Immature natural killer cell (primary cell): ENCODE results near the gene FAM124A. TPM values are rescaled to one million over a fixed set of nuclear protein-coding genes. Genes with fewer than 3 reads are reported as not detected.

Experiments
- DNase-seq, 3 donors: peaks; one replicate each; pipeline ENCODE4 v3.0.0; 2022; ENCODE audit warnings: mixed read lengths in 1 of 3
- H3K27ac Mint-ChIP-seq, 6 donors: one replicate each; pipeline ENCODE4 v1.8.0; 2020; ENCODE audit warnings: mixed read lengths in 6 of 6, mild to moderate bottlenecking in 5 of 6, inconsistent platforms in 4 of 6, moderate library complexity in 3 of 6
- H3K27me3 Mint-ChIP-seq, 3 donors: one replicate each; pipeline ENCODE4 v1.8.0; 2020 to 2021; ENCODE audit warnings: low read depth in 3 of 3, mild to moderate bottlenecking in 3 of 3, mixed read lengths in 3 of 3, moderate library complexity in 3 of 3, inconsistent platforms in 1 of 3
- H3K36me3 Mint-ChIP-seq, 3 donors: one replicate each; pipeline ENCODE4 v1.8.0; 2020; ENCODE audit warnings: mixed read lengths in 3 of 3, inconsistent platforms in 2 of 3, mild to moderate bottlenecking in 2 of 3
- H3K4me1 Mint-ChIP-seq, 2 donors: one replicate each; pipeline ENCODE4 v1.8.0; 2020; ENCODE audit warnings: inconsistent platforms in 2 of 2, mild to moderate bottlenecking in 2 of 2, mixed read lengths in 2 of 2, moderate library complexity in 1 of 2
- H3K4me3 Mint-ChIP-seq, 5 donors: one replicate each; pipeline ENCODE4 v1.8.0; 2020; ENCODE audit warnings: mild to moderate bottlenecking in 5 of 5, mixed read lengths in 5 of 5, inconsistent platforms in 3 of 5, moderate library complexity in 3 of 5
- H3K9me3 Mint-ChIP-seq, 6 donors: one replicate each; pipeline ENCODE4 v1.8.0; 2020; ENCODE audit warnings: mild to moderate bottlenecking in 6 of 6, mixed read lengths in 6 of 6, inconsistent platforms in 4 of 6, moderate library complexity in 3 of 6
- polyA plus RNA-seq, 3 donors: library from polyadenylated mRNA; unstranded; fragments of 300-500 nt; fragmentation: Illumina TruSeq; gene quantifications; one replicate each; pipeline ENCODE4 v1.2.3, GENCODE V29; 2021

Gene FAM124A, protein sequence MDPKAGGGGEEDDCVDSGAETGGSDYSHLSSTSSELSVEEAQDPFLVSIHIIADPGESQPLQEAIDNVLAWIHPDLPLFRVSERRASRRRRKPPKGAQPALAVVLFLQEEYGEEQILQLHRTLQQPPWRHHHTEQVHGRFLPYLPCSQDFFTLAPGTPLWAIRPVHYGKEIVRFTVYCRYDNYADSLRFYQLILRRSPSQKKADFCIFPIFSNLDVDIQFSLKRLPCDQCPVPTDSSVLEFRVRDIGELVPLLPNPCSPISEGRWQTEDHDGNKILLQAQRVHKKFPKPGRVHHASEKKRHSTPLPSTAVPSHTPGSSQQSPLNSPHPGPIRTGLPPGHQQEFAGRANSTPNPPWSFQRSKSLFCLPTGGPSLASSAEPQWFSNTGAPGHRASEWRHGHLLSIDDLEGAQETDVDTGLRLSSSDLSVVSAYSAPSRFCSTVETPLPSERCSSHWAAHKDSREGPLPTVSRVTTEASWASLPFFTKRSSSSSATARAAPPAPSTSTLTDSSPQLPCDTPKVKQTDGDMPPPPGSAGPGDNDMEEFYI
- under 1 TPM in 1 of 3 donors, not detected in 2; 0.03 TPM for polyA plus RNA-seq

DNA sequence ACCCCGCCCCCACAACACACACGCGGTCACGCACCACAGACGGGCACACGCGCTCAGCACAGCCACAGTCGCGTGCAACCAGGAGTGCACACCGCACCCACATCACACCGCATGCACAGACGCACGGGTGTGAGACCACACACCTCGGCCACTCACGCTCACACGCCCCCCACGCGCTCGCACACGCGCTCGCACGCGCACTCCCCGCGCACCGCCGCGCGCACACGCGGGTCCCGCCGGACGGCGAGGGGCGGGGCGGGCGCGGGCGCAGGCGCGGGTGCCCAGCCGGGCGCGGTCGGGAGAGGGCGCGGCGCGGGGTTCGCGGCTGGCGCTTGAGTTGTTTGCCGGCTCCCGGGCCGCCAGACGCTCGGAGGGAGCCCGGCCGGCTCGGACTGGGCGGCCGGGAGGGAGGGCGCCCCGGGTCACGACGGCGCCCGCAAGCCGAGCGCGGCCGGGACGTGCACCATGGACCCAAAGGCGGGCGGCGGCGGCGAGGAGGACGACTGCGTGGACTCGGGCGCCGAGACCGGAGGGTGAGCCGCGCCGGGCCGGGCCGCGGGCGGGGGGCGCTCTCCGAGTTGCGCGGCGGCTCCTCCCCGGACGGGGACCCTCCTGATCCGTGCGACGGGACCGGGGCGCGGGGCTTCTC, at the start of gene FAM124A:
Gene FAM124A, plus strand, starts transcription at position 362 of the 649 bp plus-strand sequence. Its CDS starts 104 bp downstream, at position 466.
- DNase-seq = peak; percentile 10 to 16 (median 14)
- Mint-ChIP-seq H3K27ac (no peak within 1 kb of the TSS), H3K9me3 (peaks cover 0 to 2% (median 0%) of the 10 kb centered on the region in 6 donors), H3K4me1 (peaks cover 1 to 6% of the 10 kb centered on the region in 2 donors), H3K4me3 (peak within 1 kb of the TSS; percentile 60 to 72 (median 71)), H3K36me3 (peaks cover 0 to 3% (median 0%) of the 10 kb centered on the region in 3 donors), H3K27me3 (peaks cover 4 to 26% (median 17%) of the 10 kb centered on the region in 3 donors)

DNA sequence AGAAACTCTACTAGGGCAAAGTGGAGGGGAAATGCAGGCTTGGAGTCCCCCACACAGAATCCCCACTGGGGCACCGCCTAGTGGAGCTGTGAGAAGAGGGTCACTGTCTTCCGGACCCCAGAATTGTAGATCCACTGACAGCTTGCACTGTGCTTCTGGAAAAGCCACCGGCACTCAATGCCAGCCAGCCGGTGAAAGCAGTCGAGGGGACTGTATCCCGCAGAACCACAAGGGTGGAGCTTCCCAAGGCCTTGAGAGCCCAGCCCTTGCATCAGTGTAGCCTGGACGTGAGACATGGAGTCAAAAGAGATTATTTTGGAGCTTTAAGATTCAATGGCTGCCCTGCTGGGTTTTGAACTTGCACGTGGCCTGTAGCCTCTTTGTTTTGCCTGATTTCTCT, 47.2 kb upstream of the FAM124A start:
- no peak for DNase-seq
- Mint-ChIP-seq H3K9me3 (no peaks in the 10 kb centered on the region), H3K27me3 (peaks cover 0 to 3% (median 2%) of the 10 kb centered on the region in 3 donors), H3K36me3 (no peaks in the 10 kb centered on the region), H3K27ac (no peak overlapping the region), H3K4me1 (no peaks in the 10 kb centered on the region), H3K4me3 (no peak overlapping the region)

DNA sequence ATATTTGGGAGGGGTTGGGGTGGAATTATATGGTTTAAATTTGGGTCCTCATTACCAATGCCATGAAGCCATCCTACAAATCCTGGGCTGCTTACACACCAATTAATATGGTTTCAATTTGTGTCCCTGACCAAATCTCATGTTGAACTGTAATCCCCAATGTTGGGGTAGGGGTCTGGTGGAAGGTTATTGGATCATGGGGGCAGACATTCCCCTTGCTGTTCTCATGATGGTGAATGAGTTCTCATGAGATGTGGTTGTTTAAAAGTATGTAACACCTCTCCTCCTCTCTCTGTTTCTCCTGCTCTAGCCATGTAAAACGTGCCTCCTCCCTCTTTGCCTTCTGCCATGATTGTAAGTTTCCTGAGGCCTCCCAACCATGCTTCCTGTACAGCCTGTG, 46.6 kb upstream of the FAM124A start:
- H3K27me3 Mint-ChIP-seq = peaks cover 0 to 3% (median 2%) of the 10 kb centered on the region in 3 donors
- H3K9me3 Mint-ChIP-seq = no peaks in the 10 kb centered on the region
- H3K4me3 Mint-ChIP-seq = no peak overlapping the region

DNA sequence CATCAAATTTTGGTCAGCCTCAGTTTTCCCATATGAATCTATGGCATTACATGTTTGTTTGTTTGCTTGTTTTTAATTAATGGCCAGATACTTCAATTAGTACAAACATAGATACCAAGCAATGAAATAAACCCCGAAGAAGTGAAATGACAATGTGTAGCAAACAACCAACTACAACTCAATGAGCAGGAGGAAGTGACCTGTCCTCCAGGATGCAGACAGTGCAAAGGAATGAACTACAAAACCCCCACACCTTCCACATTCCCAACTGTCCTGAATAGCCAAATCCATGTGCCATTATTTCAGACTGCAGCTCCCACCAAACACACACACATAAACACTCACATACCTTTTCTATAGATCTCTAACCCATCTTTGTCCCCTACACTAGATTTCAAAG, 45.0 kb upstream of the FAM124A start:
- H3K27ac Mint-ChIP-seq = no peak overlapping the region
- no peak for DNase-seq
- no peaks in the 10 kb centered on the region for H3K36me3 Mint-ChIP-seq
- H3K9me3 Mint-ChIP-seq = no peaks in the 10 kb centered on the region
- no peaks in the 10 kb centered on the region for H3K4me1 Mint-ChIP-seq
- H3K4me3 Mint-ChIP-seq = no peak overlapping the region
- peaks cover 0 to 4% (median 2%) of the 10 kb centered on the region in 3 donors for H3K27me3 Mint-ChIP-seq

More for the DNA sequence above, 46.6 kb upstream of the FAM124A start:
- no peak overlapping the region for H3K27ac Mint-ChIP-seq
- DNase-seq = no peak
- H3K4me1 Mint-ChIP-seq = no peaks in the 10 kb centered on the region
- no peaks in the 10 kb centered on the region for H3K36me3 Mint-ChIP-seq

DNA sequence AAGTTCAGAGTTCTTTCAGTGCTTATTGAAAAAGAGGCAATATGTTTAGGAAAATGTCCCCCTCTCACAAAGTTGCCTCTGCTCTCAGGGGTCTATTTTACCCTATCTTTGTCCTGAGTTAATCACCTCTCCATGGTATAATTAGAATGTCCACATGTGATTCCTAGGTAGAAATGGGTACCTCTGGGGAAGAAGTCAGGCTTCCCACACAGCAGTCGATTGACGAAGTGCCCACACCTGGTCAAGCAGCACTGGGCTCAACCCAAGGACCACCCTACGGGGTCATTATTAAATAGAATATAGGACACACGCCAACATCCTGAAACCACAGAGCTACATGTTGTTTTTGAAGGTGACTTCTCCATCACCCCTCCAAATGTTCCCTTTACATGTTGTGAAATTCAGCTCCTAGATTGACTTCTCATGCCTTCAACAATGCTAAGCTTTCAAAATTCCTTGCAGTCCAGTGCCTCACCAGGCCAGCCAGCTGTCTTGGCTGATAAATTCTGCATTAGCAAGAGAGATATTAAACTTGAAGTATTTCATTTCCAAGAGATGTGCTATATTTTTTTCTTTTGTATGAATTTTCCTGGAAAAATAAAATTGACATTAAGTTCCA, 43.6 kb upstream of the FAM124A start:
- Mint-ChIP-seq H3K4me1 (no peaks in the 10 kb centered on the region), H3K27ac (no peak overlapping the region), H3K36me3 (no peaks in the 10 kb centered on the region), H3K9me3 (peaks cover 0 to 1% (median 0%) of the 10 kb centered on the region in 6 donors), H3K27me3 (peaks cover 0 to 4% (median 2%) of the 10 kb centered on the region in 3 donors), H3K4me3 (no peak overlapping the region)
- DNase-seq = no peak

DNA sequence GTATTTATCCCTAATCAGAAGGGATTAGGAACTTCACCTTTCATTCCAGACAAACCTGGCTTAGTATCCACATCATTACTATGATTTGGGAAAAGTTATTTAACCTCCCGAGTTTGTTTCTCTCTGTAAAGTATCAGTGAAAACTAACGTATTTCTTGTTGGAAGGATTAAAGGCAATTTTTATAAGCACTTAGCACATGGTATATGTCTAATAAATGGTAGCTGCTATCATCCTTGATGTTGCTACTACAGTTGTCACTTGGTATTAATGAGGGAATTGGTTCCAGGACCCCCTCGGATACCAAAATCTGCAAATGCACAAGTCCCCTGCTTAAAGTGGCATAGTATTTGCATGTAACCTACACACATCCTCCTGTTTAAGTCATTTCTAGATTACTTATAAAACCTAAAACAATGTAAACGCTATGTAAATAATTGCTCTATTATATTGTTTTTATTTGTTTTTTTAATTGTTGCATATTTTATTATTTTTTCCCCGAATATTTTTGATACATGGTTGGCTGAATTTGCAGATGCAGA, 42.7 kb upstream of the FAM124A start:
- no peak for DNase-seq
- Mint-ChIP-seq H3K4me1 (no peaks in the 10 kb centered on the region), H3K9me3 (peaks cover 0 to 1% (median 0%) of the 10 kb centered on the region in 6 donors), H3K4me3 (no peak overlapping the region), H3K36me3 (no peaks in the 10 kb centered on the region), H3K27ac (no peak overlapping the region), H3K27me3 (peaks cover 3 to 7% (median 5%) of the 10 kb centered on the region in 3 donors)

DNA sequence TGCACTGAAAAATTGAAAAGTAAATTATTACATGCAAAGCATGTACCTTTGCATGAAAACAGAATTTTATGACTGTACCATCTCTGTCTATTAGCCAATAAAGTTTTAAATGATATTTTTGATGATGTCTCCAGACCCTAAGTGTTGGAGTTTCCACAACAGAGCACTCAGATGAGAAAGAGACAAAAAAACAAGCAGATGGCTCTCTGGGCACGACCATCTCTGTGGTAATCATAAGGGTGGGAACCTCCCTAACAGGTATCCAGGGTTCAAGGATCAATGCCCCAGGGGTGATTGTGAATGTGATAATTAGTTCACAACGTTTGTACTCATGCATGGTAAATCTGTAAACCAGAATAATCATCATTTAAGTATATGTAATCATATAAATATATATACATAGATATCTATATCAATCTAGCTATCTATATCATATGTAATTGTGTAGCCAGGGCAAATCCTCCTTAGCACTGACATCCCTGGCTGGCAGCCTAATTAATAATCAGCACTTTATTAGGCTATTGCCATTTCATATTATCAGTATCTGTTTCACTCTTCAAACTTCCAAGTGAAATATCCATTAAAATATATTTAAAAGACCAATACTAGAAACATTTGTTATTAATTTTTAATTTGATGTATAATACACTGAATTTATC, 41.2 kb upstream of the FAM124A start:
- no peaks in the 10 kb centered on the region for H3K4me1 Mint-ChIP-seq
- H3K4me3 Mint-ChIP-seq = no peak overlapping the region
- no peaks in the 10 kb centered on the region for H3K36me3 Mint-ChIP-seq
- DNase-seq = no peak
- H3K27me3 Mint-ChIP-seq = peaks cover 3 to 7% (median 5%) of the 10 kb centered on the region in 3 donors
- H3K9me3 Mint-ChIP-seq = peaks cover 0 to 1% (median 0%) of the 10 kb centered on the region in 6 donors
- H3K27ac Mint-ChIP-seq = no peak overlapping the region

DNA sequence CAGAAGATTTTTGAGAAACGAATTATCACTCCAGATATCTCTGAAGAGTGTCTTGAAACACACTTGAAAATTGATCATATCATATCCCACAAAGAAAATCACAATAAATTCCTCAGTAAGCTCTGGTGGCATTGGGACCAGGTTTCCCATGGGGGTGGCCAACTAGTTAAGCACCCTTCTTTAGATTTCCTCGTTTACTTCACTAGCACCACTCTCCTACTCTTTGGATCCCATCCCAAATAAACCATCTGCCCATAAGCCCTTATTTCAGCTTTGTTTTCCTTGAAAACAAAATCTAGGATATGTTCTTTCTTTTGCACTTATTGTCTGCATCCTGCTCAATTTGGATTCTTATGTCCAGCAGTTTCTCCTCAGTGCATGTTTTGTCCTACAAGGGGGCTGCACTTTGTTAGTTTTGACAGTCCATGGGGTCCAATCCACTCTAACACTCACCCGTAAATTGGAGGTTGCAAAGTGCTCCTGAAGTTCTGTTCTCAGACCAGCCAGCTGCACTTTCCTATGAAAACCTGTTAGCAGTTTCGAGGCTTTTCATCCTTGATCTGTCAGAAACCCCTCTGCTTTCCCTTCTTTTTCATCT, 40.3 kb upstream of the FAM124A start:
- Mint-ChIP-seq H3K9me3 (peaks cover 0 to 1% (median 0%) of the 10 kb centered on the region in 6 donors), H3K4me3 (no peak overlapping the region), H3K36me3 (no peaks in the 10 kb centered on the region), H3K27ac (no peak overlapping the region), H3K4me1 (no peaks in the 10 kb centered on the region), H3K27me3 (peaks cover 3 to 7% (median 5%) of the 10 kb centered on the region in 3 donors)
- no peak for DNase-seq

DNA sequence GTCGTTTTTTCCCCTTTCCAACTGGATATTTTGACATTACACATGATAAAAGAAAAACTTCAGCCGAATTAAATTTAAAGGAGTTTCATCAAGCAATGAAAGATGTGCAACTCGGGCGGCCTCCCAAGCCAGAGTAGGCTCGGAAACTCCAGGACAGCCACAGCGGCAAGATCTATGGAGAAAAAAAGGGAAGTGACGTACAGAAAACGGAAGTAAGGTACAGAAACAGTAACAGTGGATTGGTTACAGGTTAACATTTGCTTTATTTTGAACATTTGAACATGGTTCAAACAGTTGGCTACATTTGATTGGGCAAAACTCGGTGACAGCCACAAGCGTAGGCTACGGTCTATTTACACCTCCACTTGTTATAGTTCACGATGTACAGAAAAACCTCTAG, 30.5 kb upstream of the FAM124A start:
- Mint-ChIP-seq H3K36me3 (no peaks in the 10 kb centered on the region), H3K4me3 (no peak overlapping the region), H3K9me3 (no peaks in the 10 kb centered on the region), H3K27me3 (peaks cover 0 to 12% (median 11%) of the 10 kb centered on the region in 3 donors), H3K4me1 (no peaks in the 10 kb centered on the region), H3K27ac (no peak overlapping the region)
- no peak for DNase-seq

DNA sequence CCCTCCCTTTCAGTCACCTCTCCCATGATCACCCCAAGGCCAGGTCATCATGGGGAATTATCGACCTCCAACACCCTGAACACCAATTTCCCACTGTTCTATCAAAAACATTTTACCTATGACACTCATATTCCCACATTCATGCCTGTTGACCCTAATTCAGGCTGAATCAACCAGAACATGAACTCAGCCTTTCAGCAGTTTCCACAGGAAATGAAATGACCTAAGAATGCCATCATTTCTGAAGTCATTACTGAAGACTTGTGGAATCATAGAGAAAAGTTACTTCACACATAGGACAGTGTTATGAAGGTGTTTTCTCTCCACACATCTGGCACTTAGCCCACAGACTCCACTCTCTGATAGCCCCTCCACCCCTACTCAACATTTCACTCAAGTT, 29.9 kb upstream of the FAM124A start:
- Mint-ChIP-seq H3K9me3 (no peaks in the 10 kb centered on the region), H3K27me3 (peaks cover 0 to 12% (median 9%) of the 10 kb centered on the region in 3 donors), H3K4me3 (no peak overlapping the region), H3K4me1 (no peaks in the 10 kb centered on the region), H3K27ac (no peak overlapping the region), H3K36me3 (no peaks in the 10 kb centered on the region)
- no peak for DNase-seq

DNA sequence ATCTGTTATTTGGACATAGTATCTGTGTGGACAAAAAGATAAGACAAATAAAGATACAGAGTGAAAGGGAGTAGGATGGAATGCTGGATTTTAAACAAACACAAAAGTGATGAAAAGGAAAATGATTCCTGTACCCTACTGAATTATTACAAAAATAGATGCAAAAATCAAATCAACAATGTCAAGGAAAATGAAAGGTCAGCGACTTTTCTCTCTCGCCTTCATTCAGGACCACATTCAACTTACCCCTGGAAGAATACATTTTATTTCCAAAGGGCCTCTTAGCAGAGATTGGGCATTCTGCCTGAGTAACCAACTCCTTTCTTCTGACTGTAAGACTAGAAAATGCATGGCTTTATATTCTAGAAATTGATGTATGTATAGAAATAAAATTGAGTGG, 28.8 kb upstream of the FAM124A start:
- H3K9me3 Mint-ChIP-seq = no peaks in the 10 kb centered on the region

DNA sequence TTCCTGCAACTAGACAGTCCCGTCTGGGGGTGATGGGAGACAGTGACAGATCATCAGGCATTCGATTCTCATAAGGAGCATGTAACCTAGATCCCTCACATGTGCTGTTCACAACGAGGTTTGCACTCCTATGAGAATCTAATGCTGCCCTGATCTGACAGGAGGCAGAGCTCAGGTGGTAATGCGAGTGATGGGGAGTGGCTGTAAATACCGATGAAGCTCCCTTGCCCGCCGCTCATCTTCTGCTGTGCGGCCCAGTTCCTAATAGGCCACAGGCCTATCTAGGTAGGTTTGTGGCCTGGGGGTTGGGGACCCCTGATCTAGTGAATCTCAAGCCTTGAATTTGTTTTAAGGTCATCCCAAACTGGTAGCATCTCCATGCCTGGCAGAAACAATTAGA, 27.3 kb upstream of the FAM124A start:
- DNase-seq = no peak
- no peaks in the 10 kb centered on the region for H3K36me3 Mint-ChIP-seq
- peaks cover 0 to 3% (median 0%) of the 10 kb centered on the region in 6 donors for H3K9me3 Mint-ChIP-seq
- no peak overlapping the region for H3K4me3 Mint-ChIP-seq
- H3K4me1 Mint-ChIP-seq = no peaks in the 10 kb centered on the region
- H3K27me3 Mint-ChIP-seq = peaks cover 0 to 8% (median 4%) of the 10 kb centered on the region in 3 donors
- no peak overlapping the region for H3K27ac Mint-ChIP-seq

More for the DNA sequence above, 28.8 kb upstream of the FAM124A start:
- DNase-seq = no peak
- no peak overlapping the region for H3K4me3 Mint-ChIP-seq
- H3K27ac Mint-ChIP-seq = no peak overlapping the region
- H3K4me1 Mint-ChIP-seq = no peaks in the 10 kb centered on the region
- H3K27me3 Mint-ChIP-seq = peaks cover 0 to 11% (median 6%) of the 10 kb centered on the region in 3 donors
- no peaks in the 10 kb centered on the region for H3K36me3 Mint-ChIP-seq

DNA sequence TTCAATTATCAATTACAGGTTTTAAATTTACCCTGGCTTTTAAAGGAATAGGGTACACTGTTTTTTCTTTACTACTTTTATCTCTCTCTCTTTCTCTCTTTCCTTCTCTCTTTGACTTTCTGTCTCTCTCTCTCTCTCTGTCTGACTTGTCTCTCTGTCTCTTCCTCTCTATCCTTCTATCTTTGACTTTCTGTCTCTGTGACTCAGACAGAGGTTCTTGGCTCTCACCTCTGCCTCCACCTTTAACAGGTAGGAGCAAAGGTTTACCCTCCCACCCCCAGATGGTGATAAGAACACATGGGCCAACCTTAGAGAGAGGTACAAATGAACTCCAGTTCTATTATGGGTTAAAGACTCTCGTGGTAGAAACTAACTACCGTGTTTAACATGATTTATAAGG, 20.3 kb upstream of the FAM124A start:
- Mint-ChIP-seq H3K36me3 (no peaks in the 10 kb centered on the region), H3K9me3 (peaks cover 0 to 4% (median 0%) of the 10 kb centered on the region in 6 donors), H3K4me3 (no peak overlapping the region), H3K4me1 (no peaks in the 10 kb centered on the region), H3K27me3 (peaks cover 0 to 1% (median 0%) of the 10 kb centered on the region in 3 donors), H3K27ac (no peak overlapping the region)
- no peak for DNase-seq
